ENCODE results near the gene ESPNL.

- TF ChIP-seq CTCF (IDR thresholded peaks at IDR 0.05): no peak
- TF ChIP-seq POLR2A (IDR thresholded peaks at IDR 0.05): no peak
Measured at GRCh38 chr2:238172439-238172838, 72.3 kb downstream of the ESPNL start.

Measured in lower leg skin (tissue), 3 donors.